H9 (cell line): ENCODE measurements around the gene HOXD4. TPM values are rescaled to one million over a fixed set of nuclear protein-coding genes. Genes with fewer than 3 reads are reported as not detected.

Experiments
- DNase-seq: peaks from one replicate; pipeline ENCODE4 v3.0.0-alpha.2; 2017
- H2AFZ ChIP-seq: one replicate; pipeline ENCODE4 v1.6.1; 2013; ENCODE audit warnings: mild to moderate bottlenecking, low read length, control low read depth, moderate library complexity
- H2AK5ac ChIP-seq: 2 replicates; pipeline ENCODE4 v1.6.1; 2013; ENCODE audit warnings: low read length, control low read depth, mixed read lengths; ENCODE audit not compliant: insufficient read length
- H2BK120ac ChIP-seq: one replicate; pipeline ENCODE4 v1.6.1; 2013; ENCODE audit warnings: low read depth, mild to moderate bottlenecking, low read length, control low read depth, inconsistent platforms; ENCODE audit not compliant: poor library complexity, severe bottlenecking
- H2BK12ac ChIP-seq: 2 replicates; pipeline ENCODE4 v1.6.1; 2013; ENCODE audit warnings: low read length, control low read depth, mixed read lengths, low read depth; ENCODE audit not compliant: insufficient read length
- H2BK15ac ChIP-seq: 2 replicates; pipeline ENCODE4 v1.6.1; 2013; ENCODE audit warnings: low read depth, low read length, control low read depth
- H2BK20ac ChIP-seq: one replicate; pipeline ENCODE4 v1.6.1; 2013; ENCODE audit warnings: low read depth, mild to moderate bottlenecking, low read length, control low read depth, inconsistent platforms; ENCODE audit not compliant: poor library complexity, severe bottlenecking
- H2BK5ac ChIP-seq: 2 replicates; pipeline ENCODE4 v1.6.1; 2013; ENCODE audit warnings: low read length, control low read depth, mixed read lengths; ENCODE audit not compliant: insufficient read length
- H3K14ac ChIP-seq: 2 replicates; pipeline ENCODE4 v1.6.1; 2013; ENCODE audit warnings: low read length, control low read depth; ENCODE audit not compliant: insufficient read depth
- H3K18ac ChIP-seq: 2 replicates; pipeline ENCODE4 v1.6.1; 2013; ENCODE audit warnings: low read depth, mild to moderate bottlenecking, mixed read lengths, low read length, control low read depth; ENCODE audit not compliant: insufficient read length
- H3K23ac ChIP-seq: 2 replicates; pipeline ENCODE4 v1.6.1; 2013; ENCODE audit warnings: low read length, control low read depth, mixed read lengths, low read depth; ENCODE audit not compliant: insufficient read length
- H3K23me2 ChIP-seq: 2 replicates; pipeline ENCODE4 v1.6.1; 2013; ENCODE audit warnings: low read depth, mild to moderate bottlenecking, mixed read lengths, low read length, control low read depth; ENCODE audit not compliant: insufficient read length, poor library complexity, severe bottlenecking
- H3K27ac ChIP-seq: 2 replicates; pipeline ENCODE4 v1.5.1; 2013; ENCODE audit warnings: low read length, control low read depth, mixed read lengths, low read depth; ENCODE audit not compliant: insufficient read length
- H3K27me3 ChIP-seq: 2 replicates; pipeline ENCODE4 v1.6.1; 2013; ENCODE audit warnings: low read length, control low read depth, inconsistent platforms; ENCODE audit not compliant: insufficient read depth
- H3K4ac ChIP-seq: 2 replicates; pipeline ENCODE4 v1.6.1; 2013; ENCODE audit warnings: low read depth, mild to moderate bottlenecking, control low read depth, inconsistent platforms, low read length, moderate library complexity
- H3K4me1 ChIP-seq: 2 replicates; pipeline ENCODE4 v1.6.1; 2013; ENCODE audit warnings: low read length, control low read depth, inconsistent platforms; ENCODE audit not compliant: insufficient read depth
- H3K4me2 ChIP-seq: 2 replicates; pipeline ENCODE4 v1.6.1; 2013; ENCODE audit warnings: low read length, control low read depth, mixed read lengths; ENCODE audit not compliant: insufficient read length, insufficient read depth
- H3K56ac ChIP-seq: 2 replicates; pipeline ENCODE4 v1.6.1; 2013; ENCODE audit warnings: low read depth, mild to moderate bottlenecking, mixed read lengths, low read length, control low read depth; ENCODE audit not compliant: insufficient read length
- H3K79me1 ChIP-seq: 2 replicates; pipeline ENCODE4 v1.6.1; 2013; ENCODE audit warnings: low read depth, mild to moderate bottlenecking, moderate library complexity, low read length, control low read depth, inconsistent platforms; ENCODE audit not compliant: insufficient read depth, poor library complexity, severe bottlenecking
- H3K79me2 ChIP-seq: 2 replicates; pipeline ENCODE4 v1.6.1; 2013; ENCODE audit warnings: low read length, control low read depth, inconsistent platforms; ENCODE audit not compliant: insufficient read depth
- H3K9ac ChIP-seq: 2 replicates; pipeline ENCODE4 v1.6.1; 2013; ENCODE audit warnings: low read length, control low read depth, mixed read lengths; ENCODE audit not compliant: insufficient read length; ENCODE audit errors: extremely low read depth
- H3K9me3 ChIP-seq: one replicate; pipeline ENCODE4 v1.6.1; 2013; ENCODE audit warnings: low read depth, low read length, inconsistent platforms; ENCODE audit not compliant: control insufficient read depth
- H3T11ph ChIP-seq: one replicate; pipeline ENCODE4 v1.6.1; 2013; ENCODE audit warnings: mild to moderate bottlenecking, low read length, control low read depth, inconsistent platforms
- H4K20me1 ChIP-seq: one replicate; pipeline ENCODE4 v1.6.1; 2013; ENCODE audit not compliant: control insufficient read depth, insufficient read length, insufficient read depth
- H4K5ac ChIP-seq: 2 replicates; pipeline ENCODE4 v1.6.1; 2013; ENCODE audit warnings: low read depth, mild to moderate bottlenecking, mixed read lengths, low read length, control low read depth; ENCODE audit not compliant: insufficient read length
- H4K8ac ChIP-seq: replicated peaks from 2 replicates; pipeline ENCODE4 v1.6.1; 2013; ENCODE audit warnings: low read length, control low read depth, mixed read lengths, low read depth; ENCODE audit not compliant: insufficient read length
- H4K91ac ChIP-seq: 2 replicates; pipeline ENCODE4 v1.6.1; 2013; ENCODE audit warnings: low read depth, mild to moderate bottlenecking, moderate library complexity, mixed read lengths, low read length, control low read depth; ENCODE audit not compliant: insufficient read length
- H3K27ac Mint-ChIP-seq, 3 experiments: 2 replicates in 2 of 3; 3 replicates in 1 of 3; pipeline ENCODE4 v1.8.0; 2020 to 2021; ENCODE audit warnings: mixed read lengths in 3 of 3, mild to moderate bottlenecking in 1 of 3, moderate library complexity in 1 of 3
- H3K27me3 Mint-ChIP-seq: 2 replicates; pipeline ENCODE4 v1.8.0; 2021; ENCODE audit warnings: low read depth, mild to moderate bottlenecking, moderate library complexity, mixed read lengths
- H3K36me3 Mint-ChIP-seq, 3 experiments: 2 replicates in 2 of 3; 3 replicates in 1 of 3; pipeline ENCODE4 v1.8.0; 2020 to 2021; ENCODE audit warnings: low read depth in 3 of 3, mixed read lengths in 3 of 3; ENCODE audit not compliant: insufficient read depth in 1 of 3
- H3K4me1 Mint-ChIP-seq, 2 experiments: 2 replicates each; pipeline ENCODE4 v1.8.0; 2020; ENCODE audit warnings: mixed read lengths in 2 of 2
- H3K4me3 Mint-ChIP-seq, 2 experiments: 2 replicates in 1 of 2; 3 replicates in 1 of 2; pipeline ENCODE4 v1.8.0; 2020 to 2021; ENCODE audit warnings: mild to moderate bottlenecking in 2 of 2, mixed read lengths in 2 of 2, moderate library complexity in 1 of 2
- H3K9me3 Mint-ChIP-seq, 2 experiments: 2 replicates in 1 of 2; 3 replicates in 1 of 2; pipeline ENCODE4 v1.8.0; 2020; ENCODE audit warnings: mild to moderate bottlenecking in 2 of 2, mixed read lengths in 2 of 2, moderate library complexity in 1 of 2
- CTCF ChIP-seq: fragments of 200-600 bp; sonication (generic); conservative IDR thresholded peaks from 3 replicates; pipeline ENCODE4 v1.8.0; 2021; ENCODE audit warnings: antibody characterized with exemption, mild to moderate bottlenecking
- WGBS: extraction: QIAGEN DNeasy Blood & Tissue Kit; methylation state at CpG from one replicate; pipeline ENCODE4 v1.1.7; 2013; ENCODE audit warnings: missing lambda C conversion rate, low lambda C conversion rate, mixed read lengths; ENCODE audit not compliant: insufficient read length; ENCODE audit errors: extremely low coverage; 5-methylcytosine and 5-hydroxymethylcytosine counted together
- total RNA-seq: library from RNA; stranded (reverse); gene quantifications from 2 replicates; pipeline ENCODE4 v1.2.1, GENCODE V29; 2021

The HOXD4 gene
- total RNA-seq, 1 experiment from 2014 or later, result not detected

- Histone ChIP-seq H2BK5ac (no peak within 1 kb of the TSS), H4K20me1 (no peaks in the 10 kb centered on the region), H3K9ac (no peak within 1 kb of the TSS), H3K9me3 (no peaks in the 10 kb centered on the region), H3K4me2 (peak within 1 kb of the TSS; percentile 59), H3K4ac (no peak within 1 kb of the TSS), H3K4me1 (peaks cover 3% of the 10 kb centered on the region), H4K8ac (no peak within 1 kb of the TSS), H3K14ac (no peak within 1 kb of the TSS), H3K27me3 (peaks cover 78% of the 10 kb centered on the region), H3K23me2 (peaks cover 2% of the 10 kb centered on the region), H3K79me2 (no peaks in the 10 kb centered on the region), H3K79me1 (no peaks in the 10 kb centered on the region), H2BK15ac (no peak within 1 kb of the TSS), H2BK20ac (no peak within 1 kb of the TSS), H4K5ac (no peak within 1 kb of the TSS), H2BK12ac (no peak within 1 kb of the TSS), H3K18ac (no peak within 1 kb of the TSS), H2BK120ac (no peak within 1 kb of the TSS), H3K56ac (no peak within 1 kb of the TSS), H3K23ac (no peak within 1 kb of the TSS), H3T11ph (no peak within 1 kb of the TSS), H4K91ac (no peak within 1 kb of the TSS), H3K27ac (no peak within 1 kb of the TSS), H2AFZ (no peak within 1 kb of the TSS), H2AK5ac (no peak within 1 kb of the TSS)
- H3K36me3 Mint-ChIP-seq, result no peaks in the 10 kb centered on the region
- DNase-seq, result peak; percentile 81
- H3K4me3 Mint-ChIP-seq, result peak within 1 kb of the TSS; percentile 54 to 83
- H3K9me3 Mint-ChIP-seq, result peaks cover 0 to 3% of the 10 kb centered on the region in 2 experiments; a peak in 1 of 5 replicates
- H3K4me1 Mint-ChIP-seq, result peaks cover 20 to 37% of the 10 kb centered on the region in 2 experiments
- TF ChIP-seq CTCF, result no peak
- WGBS, result no CpG with 5 or more reads among the region's 68 CpGs
- H3K27me3 Mint-ChIP-seq, result peaks cover 98% of the 10 kb centered on the region
- no peak within 1 kb of the TSS for H3K27ac Mint-ChIP-seq
Measured at GRCh38 chr2:176187899-176188773, 36.8 kb downstream of the HOXD4 start, which contains the start of gene HOXD1. Gene HOXD1, plus strand, starts transcription at chr2:176188668. Its CDS starts 134 bp downstream, at chr2:176188802.
